CD4-positive, alpha-beta T cell (primary cell): ENCODE results near the gene STPG2. TPM values are rescaled to one million over a fixed set of nuclear protein-coding genes. Genes with fewer than 3 reads are reported as not detected.

Experiments
- ATAC-seq: fragments of 200-7000 bp; cut with Tn5 transposase; one replicate; pipeline ENCODE4 v1.10.0; 2022; ENCODE audit warnings: mild to moderate bottlenecking; ENCODE audit not compliant: poor library complexity
- CTCF ChIA-PET: fragments of 350-600 bp; sonication (Branson Sonifier 250); formaldehyde crosslinking; loops from one replicate; lab custom pipeline; 2021; ENCODE audit warnings: antibody characterized with exemption, inconsistent platforms; lab: Charles Lee
- POLR2A ChIA-PET: fragments of 350-600 bp; sonication (Branson Sonifier 250); formaldehyde crosslinking; loops from one replicate; lab custom pipeline; 2021; ENCODE audit warnings: antibody characterized with exemption, inconsistent platforms; lab: Charles Lee
- DNase-seq, 14 experiments: peaks; one replicate each; pipeline ENCODE4 v3.0.0-alpha.2; 2013 to 2020; ENCODE audit warnings: mixed read lengths in 2 of 14
- H3K27ac ChIP-seq, 2 donors: one replicate each; pipeline versions ENCODE4 v1.5.1 to v1.7.0; 2013; ENCODE audit warnings: low read length in 2 of 2, low read depth in 1 of 2, mild to moderate bottlenecking in 1 of 2
- H3K27me3 ChIP-seq, 2 experiments: 1 replicate in 1 of 2; 2 replicates in 1 of 2; pipeline versions ENCODE4 v1.6.1 to v1.7.0; 2013; ENCODE audit warnings: low read length in 2 of 2, control low read depth in 1 of 2, mild to moderate bottlenecking in 1 of 2, moderate library complexity in 1 of 2; ENCODE audit not compliant: insufficient read depth in 2 of 2, control insufficient read depth in 1 of 2
- H3K36me3 ChIP-seq: one replicate; pipeline ENCODE4 v1.6.1; 2013; ENCODE audit warnings: low read length, control low read depth; ENCODE audit not compliant: insufficient read depth
- H3K4me1 ChIP-seq: one replicate; pipeline ENCODE4 v1.6.1; 2013; ENCODE audit warnings: low read length, control low read depth; ENCODE audit not compliant: insufficient read depth
- H3K4me3 ChIP-seq: one replicate; pipeline ENCODE4 v1.5.1; 2013; ENCODE audit warnings: mild to moderate bottlenecking, low read length, moderate library complexity
- H3K9me3 ChIP-seq, 2 experiments: 1 replicate in 1 of 2; 2 replicates in 1 of 2; pipeline versions ENCODE4 v1.6.1 to v1.7.0; 2013; ENCODE audit warnings: low read length in 2 of 2, mild to moderate bottlenecking in 2 of 2, control low read depth in 1 of 2, moderate library complexity in 1 of 2; ENCODE audit not compliant: control insufficient read depth in 1 of 2, insufficient read depth in 1 of 2
- H3K27ac Mint-ChIP-seq: one replicate; pipeline ENCODE4 v1.8.0; 2020; ENCODE audit warnings: mixed read lengths
- H3K27me3 Mint-ChIP-seq: one replicate; pipeline ENCODE4 v1.8.0; 2021; ENCODE audit warnings: mixed read lengths
- H3K36me3 Mint-ChIP-seq: one replicate; pipeline ENCODE4 v1.8.0; 2021; ENCODE audit warnings: low read depth, mixed read lengths
- H3K4me1 Mint-ChIP-seq: one replicate; pipeline ENCODE4 v1.8.0; 2021; ENCODE audit warnings: low read depth, mixed read lengths
- H3K4me3 Mint-ChIP-seq: one replicate; pipeline ENCODE4 v1.8.0; 2020; ENCODE audit warnings: mild to moderate bottlenecking, mixed read lengths
- H3K9me3 Mint-ChIP-seq: one replicate; pipeline ENCODE4 v1.8.0; 2020; ENCODE audit warnings: mixed read lengths
- CTCF ChIP-seq: fragments of 200-600 bp; IDR thresholded peaks from one replicate; pipeline ENCODE4 v1.8.0; 2022; ENCODE audit warnings: antibody characterized with exemption, mild to moderate bottlenecking
- intact Hi-C, 2 experiments: fragments of 100-400 bp; cut with DNase I in 1 of 2; cut with micrococcal nuclease in 1 of 2; formaldehyde crosslinking; loops; one replicate each; pipeline versions ENCODE4 v1.15.1 to v1.9.0; 2023 to 2025; cut with DNase I, micrococcal nuclease
- total RNA-seq, 174 experiments: library from RNA in 2 of 174; stranded (reverse) in 2 of 174; gene quantifications; one replicate each; pipeline ENCODE4 v1.2.3 and lab custom pipeline; 2021 to 2026

Gene STPG2
- total RNA-seq, 2 experiments from 2014 or later = 0.22 to 0.28 TPM

- Mint-ChIP-seq H3K9me3 (peaks cover 2% of the 10 kb centered on the region), H3K27ac (no peak overlapping the region), H3K4me3 (no peak overlapping the region), H3K27me3 (no peaks in the 10 kb centered on the region), H3K4me1 (no peaks in the 10 kb centered on the region), H3K36me3 (no peaks in the 10 kb centered on the region)
- ATAC-seq (no peak), DNase-seq (no peak)
- TF ChIP-seq CTCF = no peak
- ChIA-PET POLR2A (no interaction called here), CTCF (no interaction called here)
- no peaks in the 10 kb centered on the region for H3K4me1 ChIP-seq
- no peak overlapping the region for H3K27ac ChIP-seq
- H3K36me3 ChIP-seq = no peaks in the 10 kb centered on the region
- H3K27me3 ChIP-seq = no peaks in the 10 kb centered on the region
- no peak overlapping the region for H3K4me3 ChIP-seq
- intact Hi-C loops = no loop called here
- no peaks in the 10 kb centered on the region for H3K9me3 ChIP-seq
Measured at GRCh38 chr4:98081936-98082335, 61.3 kb downstream of the STPG2 start.

GRCh38 chr4:98068495-98068894 is 74.8 kb downstream of the STPG2 start:
- no peak overlapping the region for H3K4me3 ChIP-seq
- ChIA-PET CTCF (no interaction called here), POLR2A (no interaction called here)
- H3K27ac ChIP-seq = no peak overlapping the region
- no peaks in the 10 kb centered on the region for H3K27me3 ChIP-seq
- intact Hi-C loops = no loop called here
- H3K36me3 Mint-ChIP-seq = no peaks in the 10 kb centered on the region
- H3K36me3 ChIP-seq = no peaks in the 10 kb centered on the region
- no peak for DNase-seq
- no peak for TF ChIP-seq CTCF
- H3K27me3 Mint-ChIP-seq = peaks cover 8% of the 10 kb centered on the region
- ATAC-seq = no peak
- H3K4me1 Mint-ChIP-seq = no peaks in the 10 kb centered on the region
- H3K27ac Mint-ChIP-seq = no peak overlapping the region
- no peak overlapping the region for H3K4me3 Mint-ChIP-seq
- H3K4me1 ChIP-seq = no peaks in the 10 kb centered on the region
- no peaks in the 10 kb centered on the region for H3K9me3 ChIP-seq
- H3K9me3 Mint-ChIP-seq = peaks cover 3% of the 10 kb centered on the region

GRCh38 chr4:98055800-98056501 is 87.3 kb downstream of the STPG2 start:
- DNase-seq (peak in 1 of 14 experiments; percentile 4), ATAC-seq (no peak)
- intact Hi-C loops = no loop called here
- H3K9me3 Mint-ChIP-seq = peaks cover 29% of the 10 kb centered on the region
- no peak overlapping the region for H3K4me3 Mint-ChIP-seq
- no peak overlapping the region for H3K27ac Mint-ChIP-seq
- no peaks in the 10 kb centered on the region for H3K4me1 Mint-ChIP-seq
- TF ChIP-seq CTCF = no peak
- peaks cover 0 to 8% of the 10 kb centered on the region in 2 experiments for H3K27me3 ChIP-seq
- H3K4me1 ChIP-seq = no peaks in the 10 kb centered on the region
- no peaks in the 10 kb centered on the region for H3K36me3 Mint-ChIP-seq
- CTCF ChIA-PET = no interaction called here
- POLR2A ChIA-PET = interaction anchor here (0.5 kb wide), 1 partner anchor 62 kb away, joined by 3 read pairs; no protein-coding TSS in a partner anchor
- H3K27me3 Mint-ChIP-seq = peaks cover 15% of the 10 kb centered on the region
- H3K4me3 ChIP-seq = no peak overlapping the region
- H3K27ac ChIP-seq = no peak overlapping the region
- H3K36me3 ChIP-seq = no peaks in the 10 kb centered on the region
- H3K9me3 ChIP-seq = peaks cover 0 to 9% of the 10 kb centered on the region in 2 experiments
